Body of pancreas (tissue), 4 donors: ENCODE measurements around the gene METTL23.

Experiments
- CTCF ChIP-seq, 7 experiments: fragments of 450-650 bp in 4 of 7; fragments of 200-600 bp in 3 of 7; sonication (generic) in 3 of 7; IDR thresholded peaks; one replicate each; pipeline ENCODE4 v1.5.1; 2016 to 2019; ENCODE audit warnings: antibody characterized with exemption in 7 of 7
- POLR2A ChIP-seq, 3 donors: fragments of 450-650 bp; IDR thresholded peaks; one replicate each; pipeline ENCODE4 v1.6.1; 2016; ENCODE audit warnings: antibody characterized with exemption in 3 of 3, mild to moderate bottlenecking in 2 of 3

GRCh38 chr17:76716146-76716838, 10.3 kb upstream of the METTL23 start:
- TF ChIP-seq POLR2A (IDR thresholded peaks at IDR 0.05): peak in 1 of 3 donors; percentile 6
- TF ChIP-seq CTCF (IDR thresholded peaks at IDR 0.05): no peak
